ENCODE measurements around the gene CETN2.

Gene CETN2

DNA sequence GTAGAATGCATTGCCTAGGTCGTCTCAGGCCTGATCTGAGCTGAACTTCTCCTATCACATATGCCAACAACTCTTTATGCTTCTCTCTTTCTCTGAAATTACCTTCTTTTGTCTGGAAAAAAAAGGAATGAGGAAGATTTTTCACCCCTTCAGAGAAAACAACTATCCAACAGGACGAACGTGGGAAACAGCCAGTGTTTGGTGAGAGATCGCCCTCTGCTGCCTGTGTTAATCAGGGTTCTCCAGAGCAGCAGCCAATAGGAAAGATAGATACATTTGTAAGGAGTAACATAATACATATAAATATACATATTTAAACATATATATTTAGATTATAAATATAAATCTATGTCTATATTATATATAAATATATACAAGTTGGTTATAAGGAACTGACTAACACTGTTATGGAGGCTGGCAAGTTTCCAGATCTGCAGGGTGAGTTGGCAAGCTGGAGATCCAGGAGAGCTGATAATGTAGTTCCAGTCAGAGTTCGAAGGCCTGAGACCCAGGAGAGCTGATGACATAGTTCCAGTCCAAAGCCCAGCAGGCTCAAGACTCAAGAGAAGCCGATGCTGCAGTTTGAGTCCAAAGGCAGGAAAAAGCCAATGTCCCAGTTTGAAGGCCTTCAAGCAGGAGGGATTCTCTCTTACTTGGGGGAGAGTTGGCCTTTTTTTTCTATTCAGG is 13.3 kb downstream of the CETN2 start:
- Histone ChIP-seq H3K9ac (ENCODE audit: low read length) (no peak overlapping the region), H3K4me3 (ENCODE audit: low read depth, low read length, poor library complexity, severe bottlenecking) (no peak overlapping the region), H3K79me2 (ENCODE audit: insufficient read depth, low read length) (no peaks in the 10 kb centered on the region), H2AFZ (ENCODE audit: low read length) (no peak overlapping the region), H3K27ac (ENCODE audit: low read depth, low read length, poor library complexity, severe bottlenecking) (no peak overlapping the region), H3K9me2 (ENCODE audit: low read depth, low read length) (no peaks in the 10 kb centered on the region), H3K9me3 (ENCODE audit: low read length) (no peaks in the 10 kb centered on the region), H3K36me3 (ENCODE audit: insufficient read depth, low read length) (no peaks in the 10 kb centered on the region), H4K20me1 (ENCODE audit: insufficient read depth, low read length) (no peaks in the 10 kb centered on the region), H3F3A (ENCODE audit: insufficient read depth, low read length) (no peaks in the 10 kb centered on the region), H3K4me2 (ENCODE audit: low read length) (no peak overlapping the region), H3K27me3 (ENCODE audit: insufficient read depth, low read length) (no peaks in the 10 kb centered on the region), H3K4me1 (ENCODE audit: insufficient read depth, low read length, severe bottlenecking) (no peaks in the 10 kb centered on the region)
- TF ChIP-seq, protein P1, sequence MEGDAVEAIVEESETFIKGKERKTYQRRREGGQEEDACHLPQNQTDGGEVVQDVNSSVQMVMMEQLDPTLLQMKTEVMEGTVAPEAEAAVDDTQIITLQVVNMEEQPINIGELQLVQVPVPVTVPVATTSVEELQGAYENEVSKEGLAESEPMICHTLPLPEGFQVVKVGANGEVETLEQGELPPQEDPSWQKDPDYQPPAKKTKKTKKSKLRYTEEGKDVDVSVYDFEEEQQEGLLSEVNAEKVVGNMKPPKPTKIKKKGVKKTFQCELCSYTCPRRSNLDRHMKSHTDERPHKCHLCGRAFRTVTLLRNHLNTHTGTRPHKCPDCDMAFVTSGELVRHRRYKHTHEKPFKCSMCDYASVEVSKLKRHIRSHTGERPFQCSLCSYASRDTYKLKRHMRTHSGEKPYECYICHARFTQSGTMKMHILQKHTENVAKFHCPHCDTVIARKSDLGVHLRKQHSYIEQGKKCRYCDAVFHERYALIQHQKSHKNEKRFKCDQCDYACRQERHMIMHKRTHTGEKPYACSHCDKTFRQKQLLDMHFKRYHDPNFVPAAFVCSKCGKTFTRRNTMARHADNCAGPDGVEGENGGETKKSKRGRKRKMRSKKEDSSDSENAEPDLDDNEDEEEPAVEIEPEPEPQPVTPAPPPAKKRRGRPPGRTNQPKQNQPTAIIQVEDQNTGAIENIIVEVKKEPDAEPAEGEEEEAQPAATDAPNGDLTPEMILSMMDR (IDR thresholded peaks at IDR 0.05; ENCODE audit: low read length) = peak; percentile 47
- TF ChIP-seq EZH2 (IDR thresholded peaks at IDR 0.05; ENCODE audit: borderline replicate concordance, low read length) = no peak

DNA sequence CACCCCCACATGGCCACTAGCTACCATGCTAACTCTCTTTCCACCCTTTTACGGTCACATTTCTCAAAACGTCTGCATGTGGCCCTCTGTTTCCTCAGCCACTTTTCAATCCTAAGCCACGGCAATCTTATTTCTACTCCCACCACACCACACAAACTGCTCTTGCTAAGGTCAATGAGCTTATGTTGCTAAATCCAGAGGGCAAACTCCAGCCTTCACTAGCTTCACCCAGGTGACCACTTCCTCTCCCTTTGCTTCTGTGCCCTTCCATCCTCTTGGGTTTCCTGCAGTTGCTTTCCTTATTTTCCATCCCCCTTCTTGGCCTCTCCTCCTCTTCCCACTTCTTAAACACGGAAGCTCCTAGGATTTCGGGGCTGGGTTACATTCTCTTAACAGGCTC is 16.5 kb downstream of the CETN2 start:
- Histone ChIP-seq H4K20me1 (ENCODE audit: insufficient read depth, low read length) (no peaks in the 10 kb centered on the region), H3F3A (ENCODE audit: insufficient read depth, low read length) (no peaks in the 10 kb centered on the region), H3K79me2 (ENCODE audit: insufficient read depth, low read length) (no peaks in the 10 kb centered on the region), H3K9ac (ENCODE audit: low read length) (no peak overlapping the region), H3K27ac (ENCODE audit: low read depth, low read length, poor library complexity, severe bottlenecking) (no peak overlapping the region), H2AFZ (ENCODE audit: low read length) (no peak overlapping the region), H3K4me1 (ENCODE audit: insufficient read depth, low read length, severe bottlenecking) (no peaks in the 10 kb centered on the region), H3K36me3 (ENCODE audit: insufficient read depth, low read length) (no peaks in the 10 kb centered on the region), H3K9me3 (ENCODE audit: low read length) (no peaks in the 10 kb centered on the region), H3K4me2 (ENCODE audit: low read length) (no peak overlapping the region), H3K4me3 (ENCODE audit: low read depth, low read length, poor library complexity, severe bottlenecking) (no peak overlapping the region), H3K27me3 (ENCODE audit: insufficient read depth, low read length) (no peaks in the 10 kb centered on the region), H3K9me2 (ENCODE audit: low read depth, low read length) (no peaks in the 10 kb centered on the region)
- TF ChIP-seq EZH2 (IDR thresholded peaks at IDR 0.05; ENCODE audit: borderline replicate concordance, low read length) = no peak
- TF ChIP-seq, protein P1 (IDR thresholded peaks at IDR 0.05; ENCODE audit: low read length) = no peak

DNA sequence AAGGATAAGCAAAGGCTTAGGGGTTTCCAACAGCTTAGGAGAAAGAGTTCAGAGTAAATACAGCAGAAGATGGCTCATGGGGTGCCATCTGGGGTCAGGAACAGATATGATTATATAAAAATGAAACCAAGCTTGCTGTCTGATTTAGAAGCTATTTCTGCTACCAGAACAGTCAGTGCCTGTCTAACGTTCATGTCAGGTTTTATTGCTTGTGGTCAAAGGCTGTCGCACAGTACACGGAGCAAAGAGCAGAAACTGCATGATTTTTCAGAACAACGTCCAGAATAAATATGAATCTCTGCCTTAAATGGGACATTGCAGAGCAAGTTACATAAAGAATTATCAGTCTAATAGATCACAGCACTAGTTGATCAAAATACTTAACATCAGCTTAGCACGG is 17.4 kb downstream of the CETN2 start:
- H3K27ac ChIP-seq (ENCODE audit: low read depth, low read length, poor library complexity, severe bottlenecking) = no peak overlapping the region
- TF ChIP-seq, protein P1 (IDR thresholded peaks at IDR 0.05; ENCODE audit: low read length) = no peak
- no peak for TF ChIP-seq EZH2 (IDR thresholded peaks at IDR 0.05; ENCODE audit: borderline replicate concordance, low read length)
- H3K4me3 ChIP-seq (ENCODE audit: low read depth, low read length, poor library complexity, severe bottlenecking) = no peak overlapping the region
- H3K79me2 ChIP-seq (ENCODE audit: insufficient read depth, low read length) = no peaks in the 10 kb centered on the region
- no peaks in the 10 kb centered on the region for H3K36me3 ChIP-seq (ENCODE audit: insufficient read depth, low read length)
- H3F3A ChIP-seq (ENCODE audit: insufficient read depth, low read length) = no peaks in the 10 kb centered on the region
- H3K4me1 ChIP-seq (ENCODE audit: insufficient read depth, low read length, severe bottlenecking) = no peaks in the 10 kb centered on the region
- H3K27me3 ChIP-seq (ENCODE audit: insufficient read depth, low read length) = no peaks in the 10 kb centered on the region
- H4K20me1 ChIP-seq (ENCODE audit: insufficient read depth, low read length) = no peaks in the 10 kb centered on the region
- no peak overlapping the region for H3K9ac ChIP-seq (ENCODE audit: low read length)
- H3K9me3 ChIP-seq (ENCODE audit: low read length) = no peaks in the 10 kb centered on the region
- no peaks in the 10 kb centered on the region for H3K9me2 ChIP-seq (ENCODE audit: low read depth, low read length)
- H3K4me2 ChIP-seq (ENCODE audit: low read length) = no peak overlapping the region
- no peak overlapping the region for H2AFZ ChIP-seq (ENCODE audit: low read length)

Data from OCI-LY1 (cell line).